ENCODE data around the gene BUB1B. TPM values are rescaled to one million over a fixed set of nuclear protein-coding genes. Genes with fewer than 3 reads are reported as not detected.

BUB1B gene
- total RNA-seq, 2 experiments from 2014 or later = 166 to 192 TPM

- ChIA-PET CTCF (ENCODE audit: unreplicated experiment) (no interaction called here), POLR2A (interaction anchor here (0.8 to 1.0 kb wide), 3 partner anchors 12 to 108 kb away, joined by 3 read pairs; no protein-coding TSS in a partner anchor)
- TF ChIP-seq EZH2phosphoT487 (IDR thresholded peaks at IDR 0.05; ENCODE audit: borderline replicate concordance, low read depth, low read length) (no peak), CTCF (conservative IDR thresholded peaks at IDR 0.05; ENCODE audit: low read length) (no peak)
- DNase-seq (ENCODE audit: low spot score) = no peak
- H3K4me3 ChIP-seq (ENCODE audit: low read depth, low read length, poor library complexity, severe bottlenecking) = no peak overlapping the region
- no peaks in the 10 kb centered on the region for H3K36me3 ChIP-seq (ENCODE audit: insufficient read depth, low read length)
- no TSS peak for BruUV-seq (replicated peaks)
- H4K20me1 ChIP-seq (ENCODE audit: insufficient read depth, low read length) = no peaks in the 10 kb centered on the region
- H3K4me2 ChIP-seq (ENCODE audit: low read length) = no peak overlapping the region
- no peaks in the 10 kb centered on the region for H3K9me3 ChIP-seq (ENCODE audit: low read length)
- no peak overlapping the region for H3K27ac ChIP-seq (ENCODE audit: low read depth, low read length, poor library complexity, severe bottlenecking)
- H3K79me2 ChIP-seq (ENCODE audit: insufficient read depth, low read depth, low read length) = no peaks in the 10 kb centered on the region
- intact Hi-C loops (cut with micrococcal nuclease; ENCODE audit: unreplicated experiment) = no loop called here
- no peak overlapping the region for H2AFZ ChIP-seq (ENCODE audit: low read length)
- no peaks in the 10 kb centered on the region for H3K9me2 ChIP-seq (ENCODE audit: insufficient read depth, low read length)
- H3K4me1 ChIP-seq (ENCODE audit: insufficient read depth, low read length, poor library complexity, severe bottlenecking) = peaks cover 14% of the 10 kb centered on the region
Measured at GRCh38 chr15:40155270-40155910, 5.5 kb upstream of the BUB1B start.

GRCh38 chr15:40157778-40158447, 3.0 kb upstream of the BUB1B start:
- CTCF ChIA-PET (ENCODE audit: unreplicated experiment) = interaction anchor here (0.6 kb wide), 1 partner anchor 47 kb away, joined by 3 read pairs; no protein-coding TSS in a partner anchor
- Histone ChIP-seq H3K27ac (ENCODE audit: low read depth, low read length, poor library complexity, severe bottlenecking) (no peak overlapping the region), H3K4me2 (ENCODE audit: low read length) (no peak overlapping the region), H3K4me1 (ENCODE audit: insufficient read depth, low read length, poor library complexity, severe bottlenecking) (peaks cover 19% of the 10 kb centered on the region), H2AFZ (ENCODE audit: low read length) (no peak overlapping the region), H3K36me3 (ENCODE audit: insufficient read depth, low read length) (peaks cover 18% of the 10 kb centered on the region), H3K9me3 (ENCODE audit: low read length) (no peaks in the 10 kb centered on the region), H3K4me3 (ENCODE audit: low read depth, low read length, poor library complexity, severe bottlenecking) (no peak overlapping the region), H3K9me2 (ENCODE audit: insufficient read depth, low read length) (no peaks in the 10 kb centered on the region), H3K79me2 (ENCODE audit: insufficient read depth, low read depth, low read length) (peaks cover 21% of the 10 kb centered on the region), H4K20me1 (ENCODE audit: insufficient read depth, low read length) (peaks cover 8% of the 10 kb centered on the region)
- no peak for TF ChIP-seq CTCF (conservative IDR thresholded peaks at IDR 0.05; ENCODE audit: low read length)
- intact Hi-C loops (cut with micrococcal nuclease; ENCODE audit: unreplicated experiment) = no loop called here
- POLR2A ChIA-PET = interaction anchor here (0.6 to 1.0 kb wide), 3 partner anchors 15 to 57 kb away, joined by 3 read pairs; no protein-coding TSS in a partner anchor
- DNase-seq (ENCODE audit: low spot score) = no peak
- no TSS peak for BruUV-seq (replicated peaks)

GRCh38 chr15:40160021-40160420, 848 bp upstream of the BUB1B start:
- Histone ChIP-seq H3K9me3 (ENCODE audit: low read length) (no peaks in the 10 kb centered on the region), H4K20me1 (ENCODE audit: insufficient read depth, low read length) (peaks cover 21% of the 10 kb centered on the region), H3K27ac (ENCODE audit: low read depth, low read length, poor library complexity, severe bottlenecking) (no peak overlapping the region), H3K4me1 (ENCODE audit: insufficient read depth, low read length, poor library complexity, severe bottlenecking) (peaks cover 36% of the 10 kb centered on the region), H2AFZ (ENCODE audit: low read length) (peak overlapping the region; percentile 95; the same call in 1 of the 2 replicates), H3K9me2 (ENCODE audit: insufficient read depth, low read length) (no peaks in the 10 kb centered on the region), H3K36me3 (ENCODE audit: insufficient read depth, low read length) (peaks cover 39% of the 10 kb centered on the region), H3K4me2 (ENCODE audit: low read length) (peak overlapping the region; percentile 85), H3K79me2 (ENCODE audit: insufficient read depth, low read depth, low read length) (peaks cover 42% of the 10 kb centered on the region), H3K4me3 (ENCODE audit: low read depth, low read length, poor library complexity, severe bottlenecking) (no peak overlapping the region)
- DNase-seq (ENCODE audit: low spot score) = no peak
- intact Hi-C loops (cut with micrococcal nuclease; ENCODE audit: unreplicated experiment) = loop anchor here (2.0 to 10.0 kb wide), 2 partner anchors 51 to 375 kb away; partner anchors contain the start of genes BMF and FSIP1
- TF ChIP-seq EZH2phosphoT487 (IDR thresholded peaks at IDR 0.05; ENCODE audit: borderline replicate concordance, low read depth, low read length) (no peak), CTCF (conservative IDR thresholded peaks at IDR 0.05; ENCODE audit: low read length) (no peak)
- POLR2A ChIA-PET = interaction anchor here (0.7 to 3.7 kb wide), 5 partner anchors 46 to 449 kb away, joined by 4 to 31 read pairs (median 21); no protein-coding TSS in a partner anchor
- CTCF ChIA-PET (ENCODE audit: unreplicated experiment) = no interaction called here
- BruUV-seq (replicated peaks) = no TSS peak

Data from OCI-LY7 (cell line).